Skeletal muscle satellite cell (primary cell): Measurements from ENCODE around the gene CTNNA2.

Experiments
- H3K27me3 ChIP-seq: 2 replicates; pipeline ENCODE4 v1.7.0; 2013; ENCODE audit warnings: low read length; ENCODE audit not compliant: control insufficient read depth, insufficient read depth
- H3K36me3 ChIP-seq: 2 replicates; pipeline ENCODE4 v1.7.0; 2013; ENCODE audit warnings: mild to moderate bottlenecking, control low read depth, low read length; ENCODE audit not compliant: insufficient read depth
- H3K4me1 ChIP-seq: 2 replicates; pipeline ENCODE4 v1.7.0; 2013; ENCODE audit warnings: low read length; ENCODE audit not compliant: control insufficient read depth, insufficient read depth
- H3K4me2 ChIP-seq: 2 replicates; pipeline ENCODE4 v1.7.0; 2013; ENCODE audit warnings: mild to moderate bottlenecking, low read length
- H3K4me3 ChIP-seq: 2 replicates; pipeline ENCODE4 v1.7.0; 2013; ENCODE audit warnings: low read length
- H3K9ac ChIP-seq: 2 replicates; pipeline ENCODE4 v1.7.0; 2013; ENCODE audit warnings: mild to moderate bottlenecking, low read depth, low read length, moderate library complexity
- H3K9me3 ChIP-seq: replicated peaks from 2 replicates; pipeline ENCODE4 v1.7.0; 2013; ENCODE audit warnings: mild to moderate bottlenecking, control low read depth, low read length

CTNNA2 gene

GRCh38 chr2:80042635-80043034, 529.8 kb downstream of the CTNNA2 start:
- H3K4me2 ChIP-seq = no peak overlapping the region
- H3K27me3 ChIP-seq = no peaks in the 10 kb centered on the region
- no peaks in the 10 kb centered on the region for H3K4me1 ChIP-seq
- H3K36me3 ChIP-seq = no peaks in the 10 kb centered on the region
- no peak overlapping the region for H3K4me3 ChIP-seq
- no peak overlapping the region for H3K9ac ChIP-seq
- peaks cover 5% of the 10 kb centered on the region for H3K9me3 ChIP-seq

- Histone ChIP-seq H3K36me3 (no peaks in the 10 kb centered on the region), H3K9me3 (no peaks in the 10 kb centered on the region), H3K9ac (no peak overlapping the region), H3K4me2 (no peak overlapping the region), H3K4me3 (no peak overlapping the region), H3K4me1 (no peaks in the 10 kb centered on the region), H3K27me3 (no peaks in the 10 kb centered on the region)
Observed at GRCh38 chr2:80048296-80048695, 535.4 kb downstream of the CTNNA2 start.

- Histone ChIP-seq H3K4me2 (no peak overlapping the region), H3K27me3 (no peaks in the 10 kb centered on the region), H3K4me1 (no peaks in the 10 kb centered on the region), H3K36me3 (no peaks in the 10 kb centered on the region), H3K9ac (no peak overlapping the region), H3K9me3 (no peaks in the 10 kb centered on the region), H3K4me3 (no peak overlapping the region)
Observed at GRCh38 chr2:80050246-80050645, 537.4 kb downstream of the CTNNA2 start.

- Histone ChIP-seq H3K36me3 (no peaks in the 10 kb centered on the region), H3K4me1 (no peaks in the 10 kb centered on the region), H3K27me3 (no peaks in the 10 kb centered on the region), H3K4me3 (no peak overlapping the region), H3K9me3 (no peaks in the 10 kb centered on the region), H3K4me2 (no peak overlapping the region), H3K9ac (no peak overlapping the region)
Observed at GRCh38 chr2:80053522-80054345, 540.9 kb downstream of the CTNNA2 start.

GRCh38 chr2:80054346-80054675, 541.5 kb downstream of the CTNNA2 start:
- Histone ChIP-seq H3K36me3 (no peaks in the 10 kb centered on the region), H3K4me1 (no peaks in the 10 kb centered on the region)

GRCh38 chr2:80057956-80058355, 545.1 kb downstream of the CTNNA2 start:
- Histone ChIP-seq H3K36me3 (no peaks in the 10 kb centered on the region), H3K4me2 (no peak overlapping the region), H3K9me3 (no peaks in the 10 kb centered on the region), H3K4me3 (no peak overlapping the region), H3K9ac (no peak overlapping the region), H3K4me1 (no peaks in the 10 kb centered on the region), H3K27me3 (no peaks in the 10 kb centered on the region)

More at GRCh38 chr2:80054346-80054675, 541.5 kb downstream of the CTNNA2 start:
- Histone ChIP-seq H3K27me3 (no peaks in the 10 kb centered on the region), H3K4me2 (no peak overlapping the region), H3K4me3 (no peak overlapping the region), H3K9ac (no peak overlapping the region), H3K9me3 (no peaks in the 10 kb centered on the region)

- Histone ChIP-seq H3K9me3 (no peaks in the 10 kb centered on the region), H3K4me1 (no peaks in the 10 kb centered on the region), H3K4me2 (no peak overlapping the region), H3K9ac (no peak overlapping the region), H3K36me3 (no peaks in the 10 kb centered on the region), H3K4me3 (no peak overlapping the region), H3K27me3 (no peaks in the 10 kb centered on the region)
Observed at GRCh38 chr2:80058562-80058961, 545.7 kb downstream of the CTNNA2 start.

GRCh38 chr2:80059447-80059846, 546.6 kb downstream of the CTNNA2 start:
- Histone ChIP-seq H3K27me3 (no peaks in the 10 kb centered on the region), H3K9ac (no peak overlapping the region), H3K4me1 (no peaks in the 10 kb centered on the region), H3K36me3 (no peaks in the 10 kb centered on the region), H3K4me2 (no peak overlapping the region), H3K9me3 (no peaks in the 10 kb centered on the region), H3K4me3 (no peak overlapping the region)

- Histone ChIP-seq H3K4me3 (no peak overlapping the region), H3K4me2 (no peak overlapping the region), H3K9me3 (no peaks in the 10 kb centered on the region), H3K9ac (no peak overlapping the region), H3K4me1 (no peaks in the 10 kb centered on the region), H3K36me3 (no peaks in the 10 kb centered on the region), H3K27me3 (no peaks in the 10 kb centered on the region)
Observed at GRCh38 chr2:80061881-80062280, 549.0 kb downstream of the CTNNA2 start.

- Histone ChIP-seq H3K36me3 (no peaks in the 10 kb centered on the region), H3K27me3 (no peaks in the 10 kb centered on the region), H3K4me1 (no peaks in the 10 kb centered on the region), H3K9me3 (no peaks in the 10 kb centered on the region), H3K9ac (no peak overlapping the region), H3K4me3 (no peak overlapping the region), H3K4me2 (no peak overlapping the region)
Observed at GRCh38 chr2:80062298-80062697, 549.4 kb downstream of the CTNNA2 start.

GRCh38 chr2:80068038-80068731, 555.3 kb downstream of the CTNNA2 start:
- no peaks in the 10 kb centered on the region for H3K4me1 ChIP-seq
- no peak overlapping the region for H3K4me2 ChIP-seq
- H3K9ac ChIP-seq = no peak overlapping the region
- H3K9me3 ChIP-seq = no peaks in the 10 kb centered on the region
- no peaks in the 10 kb centered on the region for H3K36me3 ChIP-seq
- no peaks in the 10 kb centered on the region for H3K27me3 ChIP-seq
- H3K4me3 ChIP-seq = no peak overlapping the region

- no peaks in the 10 kb centered on the region for H3K4me1 ChIP-seq
Observed at GRCh38 chr2:80070587-80070986, 557.7 kb downstream of the CTNNA2 start.

More at GRCh38 chr2:80070587-80070986, 557.7 kb downstream of the CTNNA2 start:
- Histone ChIP-seq H3K4me3 (no peak overlapping the region), H3K9me3 (no peaks in the 10 kb centered on the region), H3K36me3 (no peaks in the 10 kb centered on the region), H3K4me2 (no peak overlapping the region), H3K9ac (no peak overlapping the region), H3K27me3 (no peaks in the 10 kb centered on the region)
